Measurements from ENCODE around the gene SBF2.
A peak's percentile ranks its signal among the peaks of the same experiment; 100 is the strongest.

Gene SBF2

DNA sequence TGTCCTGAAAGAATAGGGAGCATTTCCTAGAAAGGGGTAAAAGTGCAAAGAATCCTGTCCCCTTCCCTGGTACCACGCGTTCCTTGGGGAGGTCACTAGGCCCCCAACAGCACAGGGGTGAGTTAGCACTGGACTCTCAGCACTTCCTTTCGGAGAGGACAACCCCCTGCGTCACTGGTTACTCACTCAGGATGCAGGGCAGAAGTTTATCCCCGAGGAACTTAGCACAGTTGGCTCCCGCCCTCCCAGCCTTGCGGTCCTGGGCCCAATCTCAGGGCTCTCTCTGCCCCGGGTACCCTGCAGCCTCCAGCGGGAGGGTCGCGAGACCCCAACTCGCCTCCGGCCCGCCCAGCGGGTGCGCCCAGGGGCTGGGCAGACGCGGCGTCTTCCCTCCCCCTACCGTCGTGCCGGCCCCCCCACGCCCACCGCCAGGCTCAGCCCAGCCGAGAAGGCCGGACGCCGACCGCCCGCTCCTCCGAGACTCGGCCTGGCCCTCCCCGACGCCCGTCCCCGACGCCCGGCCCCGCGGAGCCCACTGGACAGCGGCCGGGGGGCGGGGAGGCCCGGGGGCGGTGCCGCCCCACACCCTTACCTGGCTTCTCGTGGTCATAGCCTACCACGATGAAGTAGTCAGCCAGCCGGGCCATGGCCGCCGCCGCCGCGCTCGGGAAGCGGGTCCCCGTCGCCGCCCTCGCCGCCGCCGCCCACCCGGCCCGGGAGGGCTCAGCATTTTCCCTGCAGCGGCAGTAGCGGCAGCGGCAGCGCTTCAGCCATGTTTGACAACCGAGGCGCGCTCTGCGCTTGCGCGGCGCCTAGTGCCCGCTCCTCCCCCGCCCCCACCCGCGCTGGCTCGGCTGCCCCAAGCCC lies at the start of gene SBF2:
Gene SBF2, minus strand, starts transcription at position 797 of the 867 bp plus-strand sequence. Its CDS starts 150 bp downstream, at position 647.
- TF ChIP-seq, protein P1, sequence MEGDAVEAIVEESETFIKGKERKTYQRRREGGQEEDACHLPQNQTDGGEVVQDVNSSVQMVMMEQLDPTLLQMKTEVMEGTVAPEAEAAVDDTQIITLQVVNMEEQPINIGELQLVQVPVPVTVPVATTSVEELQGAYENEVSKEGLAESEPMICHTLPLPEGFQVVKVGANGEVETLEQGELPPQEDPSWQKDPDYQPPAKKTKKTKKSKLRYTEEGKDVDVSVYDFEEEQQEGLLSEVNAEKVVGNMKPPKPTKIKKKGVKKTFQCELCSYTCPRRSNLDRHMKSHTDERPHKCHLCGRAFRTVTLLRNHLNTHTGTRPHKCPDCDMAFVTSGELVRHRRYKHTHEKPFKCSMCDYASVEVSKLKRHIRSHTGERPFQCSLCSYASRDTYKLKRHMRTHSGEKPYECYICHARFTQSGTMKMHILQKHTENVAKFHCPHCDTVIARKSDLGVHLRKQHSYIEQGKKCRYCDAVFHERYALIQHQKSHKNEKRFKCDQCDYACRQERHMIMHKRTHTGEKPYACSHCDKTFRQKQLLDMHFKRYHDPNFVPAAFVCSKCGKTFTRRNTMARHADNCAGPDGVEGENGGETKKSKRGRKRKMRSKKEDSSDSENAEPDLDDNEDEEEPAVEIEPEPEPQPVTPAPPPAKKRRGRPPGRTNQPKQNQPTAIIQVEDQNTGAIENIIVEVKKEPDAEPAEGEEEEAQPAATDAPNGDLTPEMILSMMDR (IDR thresholded peaks at IDR 0.05; ENCODE audit: low read depth, low read length): no peak
- peak; percentile 88 for DNase-seq (ENCODE audit: low read depth, low spot score)
- in situ Hi-C loops (cut with HindIII; ENCODE audit: low sequenced_read_pairs): no loop called here

GRCh38 chr11:10338287-10338686 lies 44.3 kb upstream of the SBF2 start:
- DNase-seq (ENCODE audit: low read depth, low spot score): no peak
- in situ Hi-C loops (cut with HindIII; ENCODE audit: low sequenced_read_pairs): no loop called here
- TF ChIP-seq, protein P1 (IDR thresholded peaks at IDR 0.05; ENCODE audit: low read depth, low read length): no peak
- H3K4me3 ChIP-seq (ENCODE audit: low read depth, low read length): no peak overlapping the region

More for the DNA sequence above, at the start of gene SBF2:
- peak within 1 kb of the TSS; percentile 68 for H3K4me3 ChIP-seq (ENCODE audit: low read depth, low read length)

- no peak overlapping the region for H3K4me3 ChIP-seq (ENCODE audit: low read depth, low read length)
- DNase-seq (ENCODE audit: low read depth, low spot score): no peak
- TF ChIP-seq, protein P1 (IDR thresholded peaks at IDR 0.05; ENCODE audit: low read depth, low read length): no peak
- in situ Hi-C loops (cut with HindIII; ENCODE audit: low sequenced_read_pairs): no loop called here
Measured at GRCh38 chr11:10333490-10333889, 39.5 kb upstream of the SBF2 start.

GRCh38 chr11:10331548-10332289 lies 37.7 kb upstream of the SBF2 start:
- in situ Hi-C loops (cut with HindIII; ENCODE audit: low sequenced_read_pairs): no loop called here
- TF ChIP-seq, protein P1 (IDR thresholded peaks at IDR 0.05; ENCODE audit: low read depth, low read length): no peak
- H3K4me3 ChIP-seq (ENCODE audit: low read depth, low read length): no peak overlapping the region
- DNase-seq (ENCODE audit: low read depth, low spot score): peak; percentile 47

DNA sequence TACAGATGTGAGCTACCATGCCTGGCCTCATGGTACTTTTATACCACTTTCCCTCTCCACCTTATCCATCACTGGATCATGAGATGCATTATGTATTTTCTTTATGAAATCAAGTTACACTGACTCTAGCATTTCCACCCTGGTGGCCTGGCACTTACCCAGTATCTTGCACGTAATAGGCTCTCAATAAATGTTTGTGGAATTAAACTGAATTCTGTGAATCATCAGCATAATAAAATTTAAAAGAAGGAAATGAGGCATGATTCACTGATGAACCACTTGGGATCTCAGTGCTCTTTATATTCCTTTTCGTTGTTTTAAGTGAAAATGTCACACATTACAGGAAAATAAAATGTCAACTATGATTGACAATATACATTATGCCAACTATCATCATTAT lies 35.9 kb upstream of the SBF2 start:
- DNase-seq (ENCODE audit: low read depth, low spot score): peak; percentile 92
- in situ Hi-C loops (cut with HindIII; ENCODE audit: low sequenced_read_pairs): no loop called here
- TF ChIP-seq, protein P1 (IDR thresholded peaks at IDR 0.05; ENCODE audit: low read depth, low read length): no peak
- H3K4me3 ChIP-seq (ENCODE audit: low read depth, low read length): no peak overlapping the region

DNA sequence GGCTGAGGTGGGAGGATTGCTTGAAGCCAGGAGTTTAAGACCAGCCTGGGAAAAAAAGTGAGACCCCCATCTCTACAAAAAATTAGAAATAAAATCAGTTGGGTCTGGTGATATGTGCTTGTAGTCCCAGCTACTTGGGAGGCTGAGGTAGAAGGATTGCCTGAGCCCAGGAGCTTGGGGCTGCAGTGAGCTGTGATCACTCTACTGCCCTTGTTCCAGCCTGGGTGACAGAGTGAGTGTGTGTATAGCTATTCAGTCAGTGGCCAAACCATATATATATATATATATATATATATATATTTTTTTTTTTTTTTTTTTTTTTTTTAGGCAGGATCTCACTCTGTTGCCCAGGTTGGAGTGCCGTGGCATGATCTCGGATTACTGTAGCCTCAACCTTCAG lies 35.3 kb upstream of the SBF2 start:
- no peak overlapping the region for H3K4me3 ChIP-seq (ENCODE audit: low read depth, low read length)
- TF ChIP-seq, protein P1 (IDR thresholded peaks at IDR 0.05; ENCODE audit: low read depth, low read length): no peak
- DNase-seq (ENCODE audit: low read depth, low spot score): no peak
- in situ Hi-C loops (cut with HindIII; ENCODE audit: low sequenced_read_pairs): no loop called here

All from astrocyte of the spinal cord (primary cell).